Mucosa of descending colon (tissue), 3 donors: Measurements from ENCODE around the gene SKIL. TPM values are rescaled to one million over a fixed set of nuclear protein-coding genes. Genes with fewer than 3 reads are reported as not detected.

Experiments
- ATAC-seq: fragments of 200-7000 bp; cut with Tn5 transposase; one replicate; pipeline ENCODE4 v1.9.1; 2020; ENCODE audit warnings: mild to moderate bottlenecking, moderate library complexity
- DNase-seq, 3 donors: peaks; one replicate each; pipeline ENCODE4 v3.0.0-alpha.2; 2020
- H3K36me3 ChIP-seq: fragments of 200-600 bp; one replicate; pipeline ENCODE4 v1.8.0; 2021; ENCODE audit warnings: low read depth, mild to moderate bottlenecking
- H3K4me1 ChIP-seq: fragments of 200-600 bp; one replicate; pipeline ENCODE4 v1.8.0; 2021; ENCODE audit warnings: low read depth, mild to moderate bottlenecking
- H3K4me3 ChIP-seq: fragments of 200-600 bp; one replicate; pipeline ENCODE4 v1.8.0; 2021; ENCODE audit warnings: mild to moderate bottlenecking
- H3K9me3 ChIP-seq: fragments of 200-600 bp; one replicate; pipeline ENCODE4 v1.8.0; 2021; ENCODE audit warnings: mild to moderate bottlenecking
- intact Hi-C, 2 donors: fragments of 100-400 bp; cut with DNase I in 1 of 2; cut with micrococcal nuclease in 1 of 2; formaldehyde crosslinking; loops; one replicate each; pipeline versions ENCODE4 v1.11.0 to v1.11.1; 2022; cut with DNase I, micrococcal nuclease
- long read RNA-seq, 2 donors: library from polyadenylated mRNA; unstranded; transcript quantifications; one replicate each; pipeline ENCODE4 v2.0.0, GENCODE V29; 2019 to 2021
- total RNA-seq, 3 donors: library from RNA; stranded (reverse); fragmentation: NEBNext Ultra II Directional in 2 of 3; extraction: Animal tissue kit (Norgen Biotek cat#: 25700) in 2 of 3; gene quantifications; one replicate each; pipeline versions ENCODE4 v1.2.1 to v1.2.4, GENCODE V29; 2021 to 2023
- TF ChIP-seq, protein P1 (sequence below): fragments of 200-600 bp; IDR thresholded peaks from one replicate; pipeline ENCODE4 v1.8.0; 2022; ENCODE audit warnings: antibody characterized with exemption, mild to moderate bottlenecking
- donor health status: DM: no; HTN: no; CAD: no; lungs with moderate emphysema.
- donor health status: DM: no; HTN: no; CAD: no.
- donor health status: DM: no; HTN: yes; CAD: no.

SKIL gene, protein sequence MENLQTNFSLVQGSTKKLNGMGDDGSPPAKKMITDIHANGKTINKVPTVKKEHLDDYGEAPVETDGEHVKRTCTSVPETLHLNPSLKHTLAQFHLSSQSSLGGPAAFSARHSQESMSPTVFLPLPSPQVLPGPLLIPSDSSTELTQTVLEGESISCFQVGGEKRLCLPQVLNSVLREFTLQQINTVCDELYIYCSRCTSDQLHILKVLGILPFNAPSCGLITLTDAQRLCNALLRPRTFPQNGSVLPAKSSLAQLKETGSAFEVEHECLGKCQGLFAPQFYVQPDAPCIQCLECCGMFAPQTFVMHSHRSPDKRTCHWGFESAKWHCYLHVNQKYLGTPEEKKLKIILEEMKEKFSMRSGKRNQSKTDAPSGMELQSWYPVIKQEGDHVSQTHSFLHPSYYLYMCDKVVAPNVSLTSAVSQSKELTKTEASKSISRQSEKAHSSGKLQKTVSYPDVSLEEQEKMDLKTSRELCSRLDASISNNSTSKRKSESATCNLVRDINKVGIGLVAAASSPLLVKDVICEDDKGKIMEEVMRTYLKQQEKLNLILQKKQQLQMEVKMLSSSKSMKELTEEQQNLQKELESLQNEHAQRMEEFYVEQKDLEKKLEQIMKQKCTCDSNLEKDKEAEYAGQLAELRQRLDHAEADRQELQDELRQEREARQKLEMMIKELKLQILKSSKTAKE
- total RNA-seq = 10 to 100 TPM; 41.9 to 51.3 (median 49.5) TPM
- long read RNA-seq, donor 1, full-length matches to known transcripts = 5 of 10 reads
- long read RNA-seq, donor 1, partial matches to known transcripts = 1 of 10 reads
- long read RNA-seq, donor 1, other reads (novel, unspliced or antisense) = 4 of 10 reads
- long read RNA-seq, donor 2, full-length matches to known transcripts = 4 of 11 reads
- long read RNA-seq, donor 2, partial matches to known transcripts = 0 of 11 reads
- long read RNA-seq, donor 2, other reads (novel, unspliced or antisense) = 7 of 11 reads

DNA sequence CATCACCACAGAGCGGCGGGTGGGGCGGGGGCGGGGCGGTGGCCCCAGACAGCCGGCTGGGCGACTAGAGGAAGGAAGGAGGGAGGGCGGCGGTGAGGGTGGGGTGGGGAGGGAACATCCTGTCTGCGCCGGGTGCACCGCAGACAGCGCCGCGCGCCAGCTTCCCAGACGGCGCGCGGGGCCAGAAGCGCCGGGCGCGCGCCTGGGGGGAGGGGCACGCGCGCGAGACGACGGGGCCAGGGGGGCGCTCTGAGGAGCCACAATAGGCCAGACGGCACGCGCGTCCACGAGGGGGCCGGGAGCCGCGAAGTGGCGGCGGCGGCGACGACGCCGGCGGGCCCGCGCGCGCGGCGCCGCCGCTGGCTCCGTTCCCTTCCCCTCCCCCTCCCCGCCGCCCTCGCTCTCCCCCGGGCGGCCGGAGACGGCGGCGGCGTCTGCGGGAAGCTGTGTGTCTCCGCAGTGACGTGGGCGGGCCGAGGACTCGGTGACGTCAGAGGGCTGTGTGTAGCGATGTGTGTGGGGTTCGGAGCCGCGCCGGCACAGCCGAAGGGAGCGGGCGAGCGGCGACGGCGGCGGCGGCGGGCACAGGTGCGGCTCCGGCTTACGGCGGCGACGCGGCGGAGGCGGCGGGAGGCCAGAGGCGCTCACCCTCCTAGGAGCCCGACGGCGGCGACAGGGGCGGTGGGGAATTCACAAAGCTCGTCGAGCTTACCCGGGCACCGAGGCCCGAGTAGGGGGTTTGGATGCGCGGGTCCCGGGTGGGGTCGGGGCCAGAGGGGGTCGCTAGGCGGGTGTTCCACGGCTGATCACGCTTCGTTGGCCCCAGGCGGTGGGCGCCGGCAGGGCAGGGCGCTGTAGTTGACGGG, at the start of gene SKIL:
Gene SKIL, plus strand, starts transcription at position 540 of the 866 bp plus-strand sequence. CDS start 2,617 bp downstream, outside the sequence.
- DNase-seq (peak; percentile 98 to 99 (median 99)), ATAC-seq (peak; percentile 83)
- Histone ChIP-seq H3K4me1 (peaks cover 12% of the 10 kb centered on the region), H3K36me3 (no peaks in the 10 kb centered on the region), H3K9me3 (no peaks in the 10 kb centered on the region), H3K4me3 (peak within 1 kb of the TSS; percentile 83)
- TF ChIP-seq, protein P1, sequence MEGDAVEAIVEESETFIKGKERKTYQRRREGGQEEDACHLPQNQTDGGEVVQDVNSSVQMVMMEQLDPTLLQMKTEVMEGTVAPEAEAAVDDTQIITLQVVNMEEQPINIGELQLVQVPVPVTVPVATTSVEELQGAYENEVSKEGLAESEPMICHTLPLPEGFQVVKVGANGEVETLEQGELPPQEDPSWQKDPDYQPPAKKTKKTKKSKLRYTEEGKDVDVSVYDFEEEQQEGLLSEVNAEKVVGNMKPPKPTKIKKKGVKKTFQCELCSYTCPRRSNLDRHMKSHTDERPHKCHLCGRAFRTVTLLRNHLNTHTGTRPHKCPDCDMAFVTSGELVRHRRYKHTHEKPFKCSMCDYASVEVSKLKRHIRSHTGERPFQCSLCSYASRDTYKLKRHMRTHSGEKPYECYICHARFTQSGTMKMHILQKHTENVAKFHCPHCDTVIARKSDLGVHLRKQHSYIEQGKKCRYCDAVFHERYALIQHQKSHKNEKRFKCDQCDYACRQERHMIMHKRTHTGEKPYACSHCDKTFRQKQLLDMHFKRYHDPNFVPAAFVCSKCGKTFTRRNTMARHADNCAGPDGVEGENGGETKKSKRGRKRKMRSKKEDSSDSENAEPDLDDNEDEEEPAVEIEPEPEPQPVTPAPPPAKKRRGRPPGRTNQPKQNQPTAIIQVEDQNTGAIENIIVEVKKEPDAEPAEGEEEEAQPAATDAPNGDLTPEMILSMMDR = no peak
- intact Hi-C loops = no loop called here

DNA sequence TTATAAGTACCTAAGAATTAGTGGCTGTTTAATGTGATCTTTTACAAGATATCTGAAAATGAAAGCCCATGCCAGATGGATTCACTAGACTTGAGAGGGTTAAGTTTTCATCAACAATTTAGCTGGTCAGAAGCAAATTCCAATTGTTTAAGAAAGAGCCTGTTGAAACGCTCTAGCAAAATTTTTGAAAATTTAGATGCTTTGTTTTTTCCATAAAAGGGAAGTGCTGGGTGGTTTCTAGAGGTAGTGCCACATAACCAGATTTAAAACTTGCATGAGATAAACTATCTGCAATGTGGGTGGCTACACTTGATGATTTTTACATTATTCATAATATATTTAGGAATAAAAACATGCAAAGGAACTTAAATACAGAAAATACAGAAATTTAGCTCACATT, 48.5 kb upstream of the SKIL start:
- intact Hi-C loops = no loop called here
- TF ChIP-seq, protein P1 = no peak
- Histone ChIP-seq H3K9me3 (no peaks in the 10 kb centered on the region), H3K4me1 (no peaks in the 10 kb centered on the region), H3K36me3 (no peaks in the 10 kb centered on the region), H3K4me3 (no peak overlapping the region)
- ATAC-seq (no peak), DNase-seq (no peak)

DNA sequence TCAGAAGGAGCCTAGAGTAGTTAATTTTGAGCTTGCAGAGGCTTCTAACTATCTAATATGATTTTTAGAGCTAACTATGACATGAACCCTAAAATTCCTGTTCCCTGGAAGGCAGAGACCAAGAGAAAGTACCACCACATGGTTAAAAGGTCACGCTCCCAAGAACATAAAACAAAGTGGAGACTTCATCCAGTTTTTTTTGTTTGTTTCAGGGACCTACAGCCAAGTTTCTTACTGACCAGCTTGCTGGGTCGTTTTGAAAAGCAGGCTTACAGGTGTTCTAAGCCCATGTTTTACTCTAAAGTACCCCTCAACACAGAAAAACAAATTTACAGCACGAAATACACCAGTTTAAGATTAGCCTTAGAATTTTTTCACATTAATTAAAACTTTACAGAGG, 39.6 kb upstream of the SKIL start:
- intact Hi-C loops = loop anchor here in 1 of 2 donors (10.0 kb wide), 1 partner anchor 57 kb away; no protein-coding TSS in a partner anchor
- Histone ChIP-seq H3K4me3 (no peak overlapping the region), H3K36me3 (no peaks in the 10 kb centered on the region), H3K9me3 (no peaks in the 10 kb centered on the region), H3K4me1 (no peaks in the 10 kb centered on the region)
- DNase-seq (no peak), ATAC-seq (no peak)
- TF ChIP-seq, protein P1 = no peak

DNA sequence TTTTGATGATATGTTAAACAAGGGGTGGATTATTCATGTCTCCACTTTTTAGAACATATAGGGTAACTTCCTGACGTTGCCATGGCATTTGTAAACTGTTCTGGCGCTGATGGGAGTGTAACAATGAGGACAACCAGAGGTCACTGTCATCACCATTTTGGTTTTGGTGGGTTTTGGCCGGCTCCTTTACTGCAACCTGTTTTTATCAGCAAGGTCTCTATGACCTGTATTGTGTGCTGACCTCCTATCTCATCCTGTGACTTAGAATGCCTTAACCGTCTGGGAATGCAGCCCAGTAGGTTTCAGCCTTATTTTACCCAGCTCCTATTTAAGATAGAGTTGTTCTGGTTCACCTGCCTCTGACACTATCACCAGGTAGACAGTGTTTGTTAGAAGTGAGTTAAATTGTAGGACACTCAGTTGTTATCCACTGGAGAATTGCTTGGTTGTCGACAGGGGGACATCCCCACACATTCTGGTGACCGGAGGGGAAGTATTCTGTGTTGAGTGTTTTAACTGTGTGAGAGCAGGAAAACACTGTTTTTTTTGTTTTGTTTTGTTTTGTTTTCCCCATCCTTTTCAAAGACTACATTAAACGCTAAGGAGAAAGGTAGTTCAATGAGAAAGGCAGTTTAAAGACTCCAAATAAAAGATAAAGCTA, 36.9 kb upstream of the SKIL start:
- Histone ChIP-seq H3K9me3 (no peaks in the 10 kb centered on the region), H3K36me3 (no peaks in the 10 kb centered on the region), H3K4me3 (no peak overlapping the region), H3K4me1 (no peaks in the 10 kb centered on the region)
- DNase-seq (no peak), ATAC-seq (no peak)
- TF ChIP-seq, protein P1 = no peak
- intact Hi-C loops = no loop called here
